ENCODE data around the gene ZSWIM6. TPM values are rescaled to one million over a fixed set of nuclear protein-coding genes. Genes with fewer than 3 reads are reported as not detected.

ZSWIM6 gene
- total and polyA plus RNA-seq, 11 donors, result 1.9 to 14.9 (median 6.3) TPM

DNA sequence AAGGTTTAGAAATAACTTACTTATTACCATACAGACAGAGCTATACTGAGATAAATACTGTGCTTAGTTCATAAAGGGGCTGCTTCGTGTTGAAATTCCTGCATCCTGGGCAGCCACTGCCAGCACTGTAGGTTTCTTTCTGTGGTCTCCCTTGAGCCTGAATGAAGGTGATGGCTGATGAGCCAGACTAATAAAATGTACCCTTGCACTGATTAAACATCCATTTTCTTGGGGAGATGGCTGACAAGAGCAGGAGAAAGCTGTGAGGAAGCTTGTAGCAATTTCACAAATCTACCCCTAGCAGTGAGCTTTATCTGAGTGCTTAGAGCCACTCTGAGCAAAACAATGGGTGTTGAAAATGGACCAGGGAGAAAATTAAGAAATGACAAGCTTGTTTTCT is 23.3 kb upstream of the ZSWIM6 start:
- intact Hi-C loops (cut with DNase I), result loop anchor here in 1 of 10 donors (10.0 kb wide), 1 partner anchor 134 kb away; no protein-coding TSS in a partner anchor
- ATAC-seq (no peak), DNase-seq (no peak)
- Histone ChIP-seq H3K27me3 (peaks cover 0 to 4% (median 0%) of the 10 kb centered on the region in 9 donors), H3K4me3 (no peak overlapping the region), H3K36me3 (no peaks in the 10 kb centered on the region), H3K9me3 (no peaks in the 10 kb centered on the region), H3K4me1 (peaks cover 0 to 14% (median 4%) of the 10 kb centered on the region in 12 donors), H3K27ac (no peak overlapping the region)
- WGBS, 4 donors, result 50 to 56% (median 51%) methylated on average over 1 of the region's 1 CpG
- no peak for TF ChIP-seq POLR2A (IDR thresholded peaks at IDR 0.05)
- TF ChIP-seq, protein P1, sequence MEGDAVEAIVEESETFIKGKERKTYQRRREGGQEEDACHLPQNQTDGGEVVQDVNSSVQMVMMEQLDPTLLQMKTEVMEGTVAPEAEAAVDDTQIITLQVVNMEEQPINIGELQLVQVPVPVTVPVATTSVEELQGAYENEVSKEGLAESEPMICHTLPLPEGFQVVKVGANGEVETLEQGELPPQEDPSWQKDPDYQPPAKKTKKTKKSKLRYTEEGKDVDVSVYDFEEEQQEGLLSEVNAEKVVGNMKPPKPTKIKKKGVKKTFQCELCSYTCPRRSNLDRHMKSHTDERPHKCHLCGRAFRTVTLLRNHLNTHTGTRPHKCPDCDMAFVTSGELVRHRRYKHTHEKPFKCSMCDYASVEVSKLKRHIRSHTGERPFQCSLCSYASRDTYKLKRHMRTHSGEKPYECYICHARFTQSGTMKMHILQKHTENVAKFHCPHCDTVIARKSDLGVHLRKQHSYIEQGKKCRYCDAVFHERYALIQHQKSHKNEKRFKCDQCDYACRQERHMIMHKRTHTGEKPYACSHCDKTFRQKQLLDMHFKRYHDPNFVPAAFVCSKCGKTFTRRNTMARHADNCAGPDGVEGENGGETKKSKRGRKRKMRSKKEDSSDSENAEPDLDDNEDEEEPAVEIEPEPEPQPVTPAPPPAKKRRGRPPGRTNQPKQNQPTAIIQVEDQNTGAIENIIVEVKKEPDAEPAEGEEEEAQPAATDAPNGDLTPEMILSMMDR (IDR thresholded peaks at IDR 0.05), result no peak

DNA sequence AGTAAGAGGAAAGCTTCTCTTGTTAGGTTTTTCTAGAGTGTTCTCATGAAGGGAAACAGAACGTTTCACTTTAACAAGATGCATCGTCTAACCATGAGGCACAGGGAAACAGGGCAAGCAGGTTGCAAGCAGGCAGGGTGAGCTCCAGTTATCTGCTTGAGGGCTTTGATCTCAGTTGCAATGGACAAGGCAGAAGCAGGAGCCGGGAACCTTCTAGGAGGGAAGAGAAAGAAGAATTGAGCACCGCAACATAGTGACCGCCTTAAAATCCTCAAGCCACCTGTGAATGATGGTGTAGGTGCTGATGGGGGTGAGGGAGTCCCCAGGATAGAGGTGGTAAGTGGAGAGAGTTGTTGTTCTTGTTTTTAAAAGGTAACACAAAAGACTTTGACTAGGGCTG is 22.9 kb upstream of the ZSWIM6 start:
- Histone ChIP-seq H3K4me3 (no peak overlapping the region), H3K36me3 (no peaks in the 10 kb centered on the region), H3K27ac (no peak overlapping the region), H3K27me3 (peaks cover 0 to 4% (median 0%) of the 10 kb centered on the region in 9 donors), H3K4me1 (peaks cover 0 to 14% (median 4%) of the 10 kb centered on the region in 12 donors), H3K9me3 (no peaks in the 10 kb centered on the region)
- ATAC-seq, result no peak
- WGBS, 4 donors, result 64 to 75% (median 69%) methylated on average over 5 of the region's 5 CpGs
- no peak for DNase-seq
- TF ChIP-seq POLR2A (IDR thresholded peaks at IDR 0.05), result no peak
- TF ChIP-seq, protein P1 (IDR thresholded peaks at IDR 0.05), result no peak
- intact Hi-C loops (cut with DNase I), result loop anchor here in 1 of 10 donors (10.0 kb wide), 1 partner anchor 134 kb away; no protein-coding TSS in a partner anchor

DNA sequence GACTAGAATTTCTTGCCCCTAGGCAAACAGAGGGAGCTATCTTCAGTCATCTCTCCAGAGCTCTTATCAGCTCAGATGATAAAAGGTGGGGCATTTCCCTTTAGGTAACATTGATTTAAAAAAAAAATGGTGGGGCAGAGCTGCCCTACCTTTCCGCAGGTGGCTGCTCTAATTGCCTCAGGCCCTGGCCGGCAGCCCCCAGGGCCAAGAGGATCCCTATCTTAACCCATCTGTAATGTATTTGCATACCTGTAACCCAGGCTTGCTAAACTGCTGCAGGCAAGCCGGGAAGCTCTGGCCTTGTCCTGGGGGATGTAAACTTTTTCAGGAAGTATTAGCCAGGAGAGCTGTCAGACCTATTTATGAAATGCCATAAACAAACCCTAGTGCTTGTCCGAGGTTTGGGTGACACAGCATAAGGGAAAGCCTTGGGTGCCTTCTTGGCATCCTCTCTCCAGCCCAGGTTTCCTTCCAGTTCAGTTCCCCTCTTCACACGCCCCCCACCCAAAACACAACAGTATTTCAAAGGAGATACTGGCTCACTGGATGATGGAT is 20.9 kb upstream of the ZSWIM6 start:
- TF ChIP-seq, protein P1 (IDR thresholded peaks at IDR 0.05), result no peak
- TF ChIP-seq POLR2A (IDR thresholded peaks at IDR 0.05), result no peak
- Histone ChIP-seq H3K36me3 (no peaks in the 10 kb centered on the region), H3K9me3 (no peaks in the 10 kb centered on the region), H3K4me3 (no peak overlapping the region), H3K27ac (no peak overlapping the region), H3K4me1 (peaks cover 0 to 15% (median 0%) of the 10 kb centered on the region in 12 donors), H3K27me3 (no peaks in the 10 kb centered on the region)
- 79 to 87% (median 81%) methylated on average over 5 of the region's 5 CpGs for WGBS, 4 donors
- intact Hi-C loops (cut with DNase I), result no loop called here
- no peak for ATAC-seq
- no peak for DNase-seq

GRCh38 chr5:61311836-61312808 is 19.9 kb upstream of the ZSWIM6 start:
- Histone ChIP-seq H3K27ac (no peak overlapping the region), H3K27me3 (no peaks in the 10 kb centered on the region), H3K4me1 (peaks cover 0 to 15% (median 0%) of the 10 kb centered on the region in 12 donors), H3K9me3 (no peaks in the 10 kb centered on the region), H3K36me3 (no peaks in the 10 kb centered on the region), H3K4me3 (no peak overlapping the region)
- DNase-seq, result no peak
- TF ChIP-seq, protein P1 (IDR thresholded peaks at IDR 0.05), result no peak
- no peak for TF ChIP-seq POLR2A (IDR thresholded peaks at IDR 0.05)
- intact Hi-C loops (cut with DNase I), result no loop called here
- peak in 1 of 4 donors; percentile 52 for ATAC-seq
- WGBS, 4 donors, result 68 to 71% (median 69%) methylated on average over 8 of the region's 8 CpGs

All from heart left ventricle (tissue), 16 donors.